ENCODE results near the gene TRPM2. TPM values are rescaled to one million over a fixed set of nuclear protein-coding genes. Genes with fewer than 3 reads are reported as not detected.

TRPM2 gene
- total RNA-seq, 1 experiment from 2014 or later: 28.1 TPM

DNA sequence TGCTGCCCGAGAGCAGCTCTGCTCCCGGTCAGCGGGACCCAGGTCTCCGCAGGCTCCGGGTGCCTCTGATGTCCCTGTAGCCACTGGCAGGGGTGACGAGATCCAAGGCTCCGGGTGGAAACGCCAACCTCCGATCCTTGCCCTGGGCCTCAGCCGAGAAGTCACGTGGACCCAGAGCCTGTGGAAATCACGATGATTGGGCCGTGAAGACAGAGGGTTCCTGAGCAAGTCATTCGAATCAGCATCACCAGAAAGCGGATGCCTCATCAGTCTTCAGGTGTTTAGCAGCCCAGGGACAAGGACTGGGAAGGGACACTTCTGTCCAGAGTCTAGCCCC lies 114.4 kb downstream of the TRPM2 start:
- ChIA-PET POLR2A (no interaction called here), RAD21 (ENCODE audit: low non-redundant PET in 1 of 2, low total read pairs in 2 of 2, uncharacterized antibody in 2 of 2, unreplicated experiment in 2 of 2) (no interaction called here), CTCF (interaction anchor here (0.7 kb wide), 1 partner anchor 275 kb away, joined by 3 read pairs; no protein-coding TSS in a partner anchor)
- TF ChIP-seq, protein P1, sequence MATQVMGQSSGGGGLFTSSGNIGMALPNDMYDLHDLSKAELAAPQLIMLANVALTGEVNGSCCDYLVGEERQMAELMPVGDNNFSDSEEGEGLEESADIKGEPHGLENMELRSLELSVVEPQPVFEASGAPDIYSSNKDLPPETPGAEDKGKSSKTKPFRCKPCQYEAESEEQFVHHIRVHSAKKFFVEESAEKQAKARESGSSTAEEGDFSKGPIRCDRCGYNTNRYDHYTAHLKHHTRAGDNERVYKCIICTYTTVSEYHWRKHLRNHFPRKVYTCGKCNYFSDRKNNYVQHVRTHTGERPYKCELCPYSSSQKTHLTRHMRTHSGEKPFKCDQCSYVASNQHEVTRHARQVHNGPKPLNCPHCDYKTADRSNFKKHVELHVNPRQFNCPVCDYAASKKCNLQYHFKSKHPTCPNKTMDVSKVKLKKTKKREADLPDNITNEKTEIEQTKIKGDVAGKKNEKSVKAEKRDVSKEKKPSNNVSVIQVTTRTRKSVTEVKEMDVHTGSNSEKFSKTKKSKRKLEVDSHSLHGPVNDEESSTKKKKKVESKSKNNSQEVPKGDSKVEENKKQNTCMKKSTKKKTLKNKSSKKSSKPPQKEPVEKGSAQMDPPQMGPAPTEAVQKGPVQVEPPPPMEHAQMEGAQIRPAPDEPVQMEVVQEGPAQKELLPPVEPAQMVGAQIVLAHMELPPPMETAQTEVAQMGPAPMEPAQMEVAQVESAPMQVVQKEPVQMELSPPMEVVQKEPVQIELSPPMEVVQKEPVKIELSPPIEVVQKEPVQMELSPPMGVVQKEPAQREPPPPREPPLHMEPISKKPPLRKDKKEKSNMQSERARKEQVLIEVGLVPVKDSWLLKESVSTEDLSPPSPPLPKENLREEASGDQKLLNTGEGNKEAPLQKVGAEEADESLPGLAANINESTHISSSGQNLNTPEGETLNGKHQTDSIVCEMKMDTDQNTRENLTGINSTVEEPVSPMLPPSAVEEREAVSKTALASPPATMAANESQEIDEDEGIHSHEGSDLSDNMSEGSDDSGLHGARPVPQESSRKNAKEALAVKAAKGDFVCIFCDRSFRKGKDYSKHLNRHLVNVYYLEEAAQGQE (IDR thresholded peaks at IDR 0.05; ENCODE audit: low read depth): no peak
- BruUV-seq (replicated peaks): no TSS peak
- ATAC-seq: no peak
- Histone ChIP-seq H4K20me1 (ENCODE audit: insufficient read depth) (no peaks in the 10 kb centered on the region), H3K27ac (ENCODE audit: low read depth, low read length) (no peak overlapping the region), H3K4me1 (ENCODE audit: control insufficient read depth in 1 of 2, insufficient read depth in 2 of 2, low read length in 2 of 2) (no peaks in the 10 kb centered on the region), H3K27me3 (ENCODE audit: insufficient read depth, low read length) (no peaks in the 10 kb centered on the region), H2AFZ (ENCODE audit: low read depth, low read length, poor library complexity, severe bottlenecking) (no peak overlapping the region), H3K4me2 (ENCODE audit: low read length) (no peak overlapping the region), H3K79me2 (ENCODE audit: insufficient read depth, low read length) (no peaks in the 10 kb centered on the region), H3K9me3 (ENCODE audit: control insufficient read depth in 1 of 2, insufficient read depth in 1 of 2, low read depth in 1 of 2, low read length in 2 of 2) (no peaks in the 10 kb centered on the region), H3K36me3 (ENCODE audit: control insufficient read depth in 1 of 2, insufficient read depth in 2 of 2, low read length in 2 of 2) (no peaks in the 10 kb centered on the region), H3K9me2 (ENCODE audit: insufficient read depth) (no peaks in the 10 kb centered on the region), H3K4me3 (replicated peaks in 1 of 2; ENCODE audit: low read depth in 1 of 2, low read length in 2 of 2) (no peak overlapping the region), H3K9ac (ENCODE audit: low read length) (no peak overlapping the region)
- intact Hi-C loops (cut with micrococcal nuclease): no loop called here
- DNase-seq (ENCODE audit: low read depth, low spot score): no peak

DNA sequence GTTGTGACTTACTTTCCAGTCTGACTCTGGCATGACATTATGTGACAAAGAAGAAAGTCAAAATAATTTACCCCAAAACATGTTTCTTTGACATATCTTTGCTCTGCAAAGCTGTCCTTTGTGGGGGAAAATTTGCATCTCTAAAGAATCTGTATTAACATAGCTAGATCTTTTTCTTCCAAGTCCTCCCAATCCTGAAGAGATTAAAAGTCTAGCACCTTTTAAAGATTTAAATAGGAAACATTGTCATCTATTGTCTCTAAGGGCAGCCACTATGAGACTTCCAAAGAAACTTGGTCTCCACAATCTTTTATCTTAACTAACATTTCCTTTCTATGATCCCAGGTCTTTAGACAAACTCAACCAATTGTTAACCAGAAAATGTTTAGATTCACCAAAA lies 117.9 kb downstream of the TRPM2 start:
- ChIA-PET POLR2A (no interaction called here), RAD21 (ENCODE audit: low non-redundant PET in 1 of 2, low total read pairs in 2 of 2, uncharacterized antibody in 2 of 2, unreplicated experiment in 2 of 2) (no interaction called here), CTCF (no interaction called here)
- Histone ChIP-seq H3K9ac (ENCODE audit: low read length) (no peak overlapping the region), H3K4me3 (replicated peaks in 1 of 2; ENCODE audit: low read depth in 1 of 2, low read length in 2 of 2) (no peak overlapping the region), H3K36me3 (ENCODE audit: control insufficient read depth in 1 of 2, insufficient read depth in 2 of 2, low read length in 2 of 2) (no peaks in the 10 kb centered on the region), H3K79me2 (ENCODE audit: insufficient read depth, low read length) (no peaks in the 10 kb centered on the region), H3K27ac (ENCODE audit: low read depth, low read length) (no peak overlapping the region), H3K9me3 (ENCODE audit: control insufficient read depth in 1 of 2, insufficient read depth in 1 of 2, low read depth in 1 of 2, low read length in 2 of 2) (no peaks in the 10 kb centered on the region), H4K20me1 (ENCODE audit: insufficient read depth) (no peaks in the 10 kb centered on the region), H3K9me2 (ENCODE audit: insufficient read depth) (no peaks in the 10 kb centered on the region), H3K27me3 (ENCODE audit: insufficient read depth, low read length) (no peaks in the 10 kb centered on the region), H3K4me1 (ENCODE audit: control insufficient read depth in 1 of 2, insufficient read depth in 2 of 2, low read length in 2 of 2) (no peaks in the 10 kb centered on the region), H3K4me2 (ENCODE audit: low read length) (no peak overlapping the region), H2AFZ (ENCODE audit: low read depth, low read length, poor library complexity, severe bottlenecking) (no peak overlapping the region)
- ATAC-seq (no peak), DNase-seq (ENCODE audit: low read depth, low spot score) (no peak)
- intact Hi-C loops (cut with micrococcal nuclease): no loop called here
- BruUV-seq (replicated peaks): no TSS peak
- no peak for TF ChIP-seq SIN3A (IDR thresholded peaks at IDR 0.05; ENCODE audit: low read depth)
- TF ChIP-seq POLR2A (IDR thresholded peaks at IDR 0.05; ENCODE audit: borderline replicate concordance, extremely low read depth, insufficient read depth, insufficient read length): no peak
- TF ChIP-seq, protein P1 (IDR thresholded peaks at IDR 0.05; ENCODE audit: low read depth): no peak
- TF ChIP-seq, protein P2, sequence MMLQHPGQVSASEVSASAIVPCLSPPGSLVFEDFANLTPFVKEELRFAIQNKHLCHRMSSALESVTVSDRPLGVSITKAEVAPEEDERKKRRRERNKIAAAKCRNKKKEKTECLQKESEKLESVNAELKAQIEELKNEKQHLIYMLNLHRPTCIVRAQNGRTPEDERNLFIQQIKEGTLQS (IDR thresholded peaks at IDR 0.05): no peak
- TF ChIP-seq, protein P3, sequence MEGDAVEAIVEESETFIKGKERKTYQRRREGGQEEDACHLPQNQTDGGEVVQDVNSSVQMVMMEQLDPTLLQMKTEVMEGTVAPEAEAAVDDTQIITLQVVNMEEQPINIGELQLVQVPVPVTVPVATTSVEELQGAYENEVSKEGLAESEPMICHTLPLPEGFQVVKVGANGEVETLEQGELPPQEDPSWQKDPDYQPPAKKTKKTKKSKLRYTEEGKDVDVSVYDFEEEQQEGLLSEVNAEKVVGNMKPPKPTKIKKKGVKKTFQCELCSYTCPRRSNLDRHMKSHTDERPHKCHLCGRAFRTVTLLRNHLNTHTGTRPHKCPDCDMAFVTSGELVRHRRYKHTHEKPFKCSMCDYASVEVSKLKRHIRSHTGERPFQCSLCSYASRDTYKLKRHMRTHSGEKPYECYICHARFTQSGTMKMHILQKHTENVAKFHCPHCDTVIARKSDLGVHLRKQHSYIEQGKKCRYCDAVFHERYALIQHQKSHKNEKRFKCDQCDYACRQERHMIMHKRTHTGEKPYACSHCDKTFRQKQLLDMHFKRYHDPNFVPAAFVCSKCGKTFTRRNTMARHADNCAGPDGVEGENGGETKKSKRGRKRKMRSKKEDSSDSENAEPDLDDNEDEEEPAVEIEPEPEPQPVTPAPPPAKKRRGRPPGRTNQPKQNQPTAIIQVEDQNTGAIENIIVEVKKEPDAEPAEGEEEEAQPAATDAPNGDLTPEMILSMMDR (IDR thresholded peaks at IDR 0.05 in 2 of 3, conservative IDR thresholded peaks at IDR 0.05 in 1 of 3; ENCODE audit: borderline replicate concordance in 1 of 3, insufficient read depth in 1 of 3, low read depth in 2 of 3, low read length in 2 of 3): no peak
- no peak for TF ChIP-seq CEBPB (IDR thresholded peaks at IDR 0.05; ENCODE audit: low read depth)
- no peak for TF ChIP-seq ZFX (IDR thresholded peaks at IDR 0.05)
- TF ChIP-seq ELF1 (IDR thresholded peaks at IDR 0.05; ENCODE audit: borderline replicate concordance, low read depth): no peak
- no peak for TF ChIP-seq YY1 (IDR thresholded peaks at IDR 0.05; ENCODE audit: extremely low read depth, insufficient replicate concordance, low read depth, low read length)
- TF ChIP-seq TCF7L2 (IDR thresholded peaks at IDR 0.05; ENCODE audit: borderline replicate concordance, extremely low read depth, insufficient read depth, insufficient read length): no peak
- no peak for TF ChIP-seq SP1 (IDR thresholded peaks at IDR 0.05; ENCODE audit: low read depth)
